GM18861 (cell line): ENCODE data around the gene SLC25A39.

Source experiments
- ATAC-seq: cut with Tn5 transposase; IDR thresholded peaks from one replicate; pipeline ENCODE4 v1.9.1; 2021; ENCODE audit not compliant: unreplicated experiment

The SLC25A39 gene

GRCh38 chr17:44280392-44280937, 44.2 kb downstream of the SLC25A39 start:
- ATAC-seq = no peak

- peak; percentile 80 for ATAC-seq
These were observed 44.8 kb downstream of the SLC25A39 start for GRCh38 chr17:44279666-44280391.

GRCh38 chr17:44279346-44279665, 45.3 kb downstream of the SLC25A39 start:
- no peak for ATAC-seq

- no peak for ATAC-seq
These were observed 46.6 kb downstream of the SLC25A39 start for GRCh38 chr17:44277976-44278375.

- no peak for ATAC-seq
These were observed 51.0 kb downstream of the SLC25A39 start for GRCh38 chr17:44273607-44274006.

GRCh38 chr17:44272954-44273353, 51.7 kb downstream of the SLC25A39 start:
- ATAC-seq = no peak

GRCh38 chr17:44272321-44272951, 52.2 kb downstream of the SLC25A39 start:
- no peak for ATAC-seq
